ENCODE measurements around the gene MYL11.

The MYL11 gene

GRCh38 chr16:30361180-30361579, 13.4 kb upstream of the MYL11 start:
- H3K36me3 ChIP-seq (ENCODE audit: control insufficient read depth in 2 of 2, insufficient read depth in 2 of 2, low read length in 2 of 2): peaks cover 24 to 41% of the 10 kb centered on the region in 2 donors
- peaks cover 11% of the 10 kb centered on the region for H3K4me1 ChIP-seq (ENCODE audit: control insufficient read depth, insufficient read depth, low read length)
- no peak overlapping the region for H3K9ac ChIP-seq (ENCODE audit: low read length in 2 of 2)

GRCh38 chr16:30365200-30365599, 9.4 kb upstream of the MYL11 start:
- H3K9me3 ChIP-seq (ENCODE audit: control insufficient read depth in 2 of 2, low read length in 2 of 2): no peaks in the 10 kb centered on the region
- no peak overlapping the region for H3K27ac ChIP-seq (ENCODE audit: low read length)
- H3K36me3 ChIP-seq (ENCODE audit: control insufficient read depth in 2 of 2, insufficient read depth in 2 of 2, low read length in 2 of 2): peaks cover 16 to 18% of the 10 kb centered on the region in 2 donors
- peaks cover 27% of the 10 kb centered on the region for H3K4me1 ChIP-seq (ENCODE audit: control insufficient read depth, insufficient read depth, low read length)
- H3K4me3 ChIP-seq (ENCODE audit: low read length in 2 of 2): no peak overlapping the region
- no peaks in the 10 kb centered on the region for H3K27me3 ChIP-seq (ENCODE audit: control insufficient read depth in 1 of 2, insufficient read depth in 2 of 2, low read length in 2 of 2)
- H3K9ac ChIP-seq (ENCODE audit: low read length in 2 of 2): no peak overlapping the region

More at GRCh38 chr16:30361180-30361579, 13.4 kb upstream of the MYL11 start:
- Histone ChIP-seq H3K4me3 (ENCODE audit: low read length in 2 of 2) (no peak overlapping the region), H3K27me3 (ENCODE audit: control insufficient read depth in 1 of 2, insufficient read depth in 2 of 2, low read length in 2 of 2) (no peaks in the 10 kb centered on the region), H3K27ac (ENCODE audit: low read length) (no peak overlapping the region), H3K9me3 (ENCODE audit: control insufficient read depth in 2 of 2, low read length in 2 of 2) (no peaks in the 10 kb centered on the region)

- peak overlapping the region in 1 of 2 donors; percentile 90 for H3K4me3 ChIP-seq (ENCODE audit: low read length in 2 of 2)
- no peak overlapping the region for H3K9ac ChIP-seq (ENCODE audit: low read length in 2 of 2)
- peaks cover 13 to 18% of the 10 kb centered on the region in 2 donors for H3K36me3 ChIP-seq (ENCODE audit: control insufficient read depth in 2 of 2, insufficient read depth in 2 of 2, low read length in 2 of 2)
- peaks cover 33% of the 10 kb centered on the region for H3K4me1 ChIP-seq (ENCODE audit: control insufficient read depth, insufficient read depth, low read length)
- H3K9me3 ChIP-seq (ENCODE audit: control insufficient read depth in 2 of 2, low read length in 2 of 2): no peaks in the 10 kb centered on the region
- H3K27me3 ChIP-seq (ENCODE audit: control insufficient read depth in 1 of 2, insufficient read depth in 2 of 2, low read length in 2 of 2): no peaks in the 10 kb centered on the region
- no peak overlapping the region for H3K27ac ChIP-seq (ENCODE audit: low read length)
These were observed 8.1 kb upstream of the MYL11 start for GRCh38 chr16:30366511-30366910.

- Histone ChIP-seq H3K4me3 (ENCODE audit: low read length in 2 of 2) (peak overlapping the region; percentile 75 to 90), H3K9me3 (ENCODE audit: control insufficient read depth in 2 of 2, low read length in 2 of 2) (no peaks in the 10 kb centered on the region), H3K9ac (ENCODE audit: low read length in 2 of 2) (peak overlapping the region; percentile 81), H3K4me1 (ENCODE audit: control insufficient read depth, insufficient read depth, low read length) (peaks cover 34% of the 10 kb centered on the region), H3K36me3 (ENCODE audit: control insufficient read depth in 2 of 2, insufficient read depth in 2 of 2, low read length in 2 of 2) (peaks cover 13 to 18% of the 10 kb centered on the region in 2 donors), H3K27ac (ENCODE audit: low read length) (peak overlapping the region; percentile 24), H3K27me3 (ENCODE audit: control insufficient read depth in 1 of 2, insufficient read depth in 2 of 2, low read length in 2 of 2) (no peaks in the 10 kb centered on the region)
These were observed 7.1 kb upstream of the MYL11 start for GRCh38 chr16:30367349-30368009.

GRCh38 chr16:30368122-30368791, 6.3 kb upstream of the MYL11 start:
- peak overlapping the region; percentile 81 for H3K9ac ChIP-seq (ENCODE audit: low read length in 2 of 2)
- peak overlapping the region; percentile 75 to 90 for H3K4me3 ChIP-seq (ENCODE audit: low read length in 2 of 2)
- H3K4me1 ChIP-seq (ENCODE audit: control insufficient read depth, insufficient read depth, low read length): peaks cover 34% of the 10 kb centered on the region
- no peaks in the 10 kb centered on the region for H3K27me3 ChIP-seq (ENCODE audit: control insufficient read depth in 1 of 2, insufficient read depth in 2 of 2, low read length in 2 of 2)
- H3K9me3 ChIP-seq (ENCODE audit: control insufficient read depth in 2 of 2, low read length in 2 of 2): no peaks in the 10 kb centered on the region
- H3K27ac ChIP-seq (ENCODE audit: low read length): peak overlapping the region; percentile 37
- peaks cover 11 to 18% of the 10 kb centered on the region in 2 donors for H3K36me3 ChIP-seq (ENCODE audit: control insufficient read depth in 2 of 2, insufficient read depth in 2 of 2, low read length in 2 of 2)

GRCh38 chr16:30368792-30369090, 5.9 kb upstream of the MYL11 start:
- Histone ChIP-seq H3K36me3 (ENCODE audit: control insufficient read depth in 2 of 2, insufficient read depth in 2 of 2, low read length in 2 of 2) (peaks cover 10 to 18% of the 10 kb centered on the region in 2 donors), H3K4me3 (ENCODE audit: low read length in 2 of 2) (peak overlapping the region; percentile 75 to 90), H3K27me3 (ENCODE audit: control insufficient read depth in 1 of 2, insufficient read depth in 2 of 2, low read length in 2 of 2) (no peaks in the 10 kb centered on the region), H3K4me1 (ENCODE audit: control insufficient read depth, insufficient read depth, low read length) (peaks cover 34% of the 10 kb centered on the region), H3K9me3 (ENCODE audit: control insufficient read depth in 2 of 2, low read length in 2 of 2) (no peaks in the 10 kb centered on the region), H3K27ac (ENCODE audit: low read length) (peak overlapping the region; percentile 37), H3K9ac (ENCODE audit: low read length in 2 of 2) (peak overlapping the region; percentile 81)

- Histone ChIP-seq H3K27ac (ENCODE audit: low read length) (peak overlapping the region; percentile 37), H3K27me3 (ENCODE audit: control insufficient read depth in 1 of 2, insufficient read depth in 2 of 2, low read length in 2 of 2) (no peaks in the 10 kb centered on the region), H3K4me1 (ENCODE audit: control insufficient read depth, insufficient read depth, low read length) (peaks cover 34% of the 10 kb centered on the region), H3K9me3 (ENCODE audit: control insufficient read depth in 2 of 2, low read length in 2 of 2) (no peaks in the 10 kb centered on the region), H3K36me3 (ENCODE audit: control insufficient read depth in 2 of 2, insufficient read depth in 2 of 2, low read length in 2 of 2) (peaks cover 10 to 16% of the 10 kb centered on the region in 2 donors), H3K4me3 (ENCODE audit: low read length in 2 of 2) (peak overlapping the region; percentile 75 to 90), H3K9ac (ENCODE audit: low read length in 2 of 2) (peak overlapping the region; percentile 81)
These were observed 5.3 kb upstream of the MYL11 start for GRCh38 chr16:30369091-30369937.

- Histone ChIP-seq H3K36me3 (ENCODE audit: control insufficient read depth in 2 of 2, insufficient read depth in 2 of 2, low read length in 2 of 2) (peaks cover 4 to 9% of the 10 kb centered on the region in 2 donors), H3K27ac (ENCODE audit: low read length) (peak overlapping the region; percentile 37), H3K27me3 (ENCODE audit: control insufficient read depth in 1 of 2, insufficient read depth in 2 of 2, low read length in 2 of 2) (no peaks in the 10 kb centered on the region), H3K4me1 (ENCODE audit: control insufficient read depth, insufficient read depth, low read length) (peaks cover 33% of the 10 kb centered on the region), H3K9me3 (ENCODE audit: control insufficient read depth in 2 of 2, low read length in 2 of 2) (no peaks in the 10 kb centered on the region), H3K4me3 (ENCODE audit: low read length in 2 of 2) (peak overlapping the region; percentile 75 to 90), H3K9ac (ENCODE audit: low read length in 2 of 2) (peak overlapping the region in 1 of 2 donors; percentile 81)
These were observed 4.6 kb upstream of the MYL11 start for GRCh38 chr16:30369938-30370455.

GRCh38 chr16:30370456-30371247, 4.0 kb upstream of the MYL11 start, which contains the start of gene TBC1D10B:
Gene TBC1D10B (minus strand): TSS chr16:30370494. CDS start chr16:30370183, 311 bp downstream.
- Histone ChIP-seq H3K9me3 (ENCODE audit: control insufficient read depth in 2 of 2, low read length in 2 of 2) (no peaks in the 10 kb centered on the region), H3K9ac (ENCODE audit: low read length in 2 of 2) (peak within 1 kb of the TSS; percentile 84 to 86), H3K4me3 (ENCODE audit: low read length in 2 of 2) (peak within 1 kb of the TSS; percentile 88 to 90), H3K27me3 (ENCODE audit: control insufficient read depth in 1 of 2, insufficient read depth in 2 of 2, low read length in 2 of 2) (no peaks in the 10 kb centered on the region), H3K4me1 (ENCODE audit: control insufficient read depth, insufficient read depth, low read length) (peaks cover 33% of the 10 kb centered on the region), H3K27ac (ENCODE audit: low read length) (peak within 1 kb of the TSS; percentile 93), H3K36me3 (ENCODE audit: control insufficient read depth in 2 of 2, insufficient read depth in 2 of 2, low read length in 2 of 2) (peaks cover 0 to 2% of the 10 kb centered on the region in 2 donors)

All from stomach smooth muscle (tissue), 2 donors.